HEK293 (cell line): Measurements from ENCODE around the gene MYEF2.

Experiments used
- CTCF ChIA-PET: fragments of 350-600 bp; formaldehyde crosslinking; extraction: SDS; loops from one replicate; lab custom pipeline; 2021; ENCODE audit warnings: antibody characterized with exemption; lab: Yijun Ruan, JAX
- POLR2A ChIA-PET: fragments of 300-600 bp; formaldehyde crosslinking; extraction: SDS; loops from one replicate; lab custom pipeline; 2020; ENCODE audit warnings: antibody characterized with exemption, inconsistent platforms; lab: Yijun Ruan, JAX
- H3K27ac ChIP-seq: fragments of 200-500 bp; sonication (Bioruptor generic); 2 replicates; pipeline ENCODE4 v1.5.1; 2014; ENCODE audit warnings: low read depth, low read length, control low read depth, inconsistent platforms; ENCODE audit errors: extremely low read depth
- H3K36me3 ChIP-seq, 2 experiments: fragments of 200-500 bp in 1 of 2; sonication (Bioruptor generic) in 1 of 2; 1 replicate in 1 of 2; 2 replicates in 1 of 2; pipeline ENCODE4 v1.5.1; 2014 to 2017; ENCODE audit warnings: inconsistent platforms in 2 of 2, low read length in 2 of 2; ENCODE audit not compliant: control insufficient read depth in 2 of 2, insufficient read depth in 1 of 2
- H3K4me1 ChIP-seq: fragments of 200-500 bp; sonication (Bioruptor generic); 2 replicates; pipeline ENCODE4 v1.5.1; 2014; ENCODE audit warnings: mild to moderate bottlenecking, low read length, inconsistent platforms; ENCODE audit not compliant: control insufficient read depth, insufficient read depth
- H3K4me3 ChIP-seq: 2 replicates; pipeline ENCODE4 v1.5.1; 2011; ENCODE audit warnings: low read depth, mild to moderate bottlenecking, control low read depth, low read length, moderate library complexity
- H3K9me3 ChIP-seq: fragments of 200-500 bp; sonication (Bioruptor generic); 2 replicates; pipeline ENCODE4 v1.5.1; 2014; ENCODE audit warnings: low read depth, low read length, inconsistent platforms; ENCODE audit not compliant: control insufficient read depth, insufficient read depth
- BCL11A ChIP-seq: fragments of 450-650 bp; formaldehyde crosslinking; IDR thresholded peaks from 2 replicates; pipeline ENCODE4 v1.5.1; 2016; ENCODE audit warnings: low read depth, missing biosample characterization, missing genetic modification characterization
- GLIS1 ChIP-seq: fragments of 450-650 bp; formaldehyde crosslinking; IDR thresholded peaks from 2 replicates; pipeline ENCODE4 v1.5.1; 2016; ENCODE audit warnings: missing biosample characterization, missing genetic modification characterization
- GLIS2 ChIP-seq: fragments of 450-650 bp; formaldehyde crosslinking; IDR thresholded peaks from 2 replicates; pipeline ENCODE4 v1.5.1; 2016; ENCODE audit warnings: missing biosample characterization, missing genetic modification characterization
- PRDM10 ChIP-seq: fragments of 450-650 bp; formaldehyde crosslinking; IDR thresholded peaks from 2 replicates; pipeline ENCODE4 v1.5.1; 2016; ENCODE audit warnings: missing biosample characterization, missing genetic modification characterization
- SCRT1 ChIP-seq: fragments of 450-650 bp; formaldehyde crosslinking; IDR thresholded peaks from 2 replicates; pipeline ENCODE4 v1.5.1; 2016; ENCODE audit warnings: missing biosample characterization, missing genetic modification characterization, borderline replicate concordance
- ZBTB1 ChIP-seq: fragments of 450-650 bp; formaldehyde crosslinking; IDR thresholded peaks from 2 replicates; pipeline ENCODE4 v1.5.1; 2016; ENCODE audit warnings: missing biosample characterization, missing genetic modification characterization
- ZBTB48 ChIP-seq: fragments of 450-650 bp; formaldehyde crosslinking; IDR thresholded peaks from 2 replicates; pipeline ENCODE4 v1.5.1; 2016; ENCODE audit warnings: missing biosample characterization, missing genetic modification characterization
- ZFP3 ChIP-seq: fragments of 450-650 bp; formaldehyde crosslinking; IDR thresholded peaks from 2 replicates; pipeline ENCODE4 v1.5.1; 2016; ENCODE audit warnings: low read depth, missing biosample characterization, missing genetic modification characterization
- ZFP69B ChIP-seq: fragments of 450-650 bp; formaldehyde crosslinking; IDR thresholded peaks from 2 replicates; pipeline ENCODE4 v1.5.1; 2016; ENCODE audit warnings: missing biosample characterization, missing genetic modification characterization
- ZNF280C ChIP-seq: fragments of 450-650 bp; formaldehyde crosslinking; IDR thresholded peaks from 2 replicates; pipeline ENCODE4 v1.5.1; 2016; ENCODE audit warnings: missing biosample characterization, missing genetic modification characterization
- ZNF398 ChIP-seq: fragments of 450-650 bp; formaldehyde crosslinking; IDR thresholded peaks from 2 replicates; pipeline ENCODE4 v1.5.1; 2017; ENCODE audit warnings: missing biosample characterization, missing genetic modification characterization
- ZNF426 ChIP-seq: fragments of 450-650 bp; formaldehyde crosslinking; IDR thresholded peaks from 2 replicates; pipeline ENCODE4 v1.5.1; 2017; ENCODE audit warnings: missing biosample characterization, missing genetic modification characterization, mild to moderate bottlenecking, inconsistent platforms, moderate library complexity
- ZNF449 ChIP-seq: fragments of 450-650 bp; formaldehyde crosslinking; IDR thresholded peaks from 2 replicates; pipeline ENCODE4 v1.5.1; 2017; ENCODE audit warnings: missing biosample characterization, mild to moderate bottlenecking, missing genetic modification characterization, moderate library complexity
- ZNF510 ChIP-seq: fragments of 450-650 bp; formaldehyde crosslinking; IDR thresholded peaks from 2 replicates; pipeline ENCODE4 v1.5.1; 2018; ENCODE audit warnings: mild to moderate bottlenecking, missing genetic modification characterization, missing biosample characterization; ENCODE audit not compliant: insufficient replicate concordance
- ZNF549 ChIP-seq: fragments of 450-650 bp; IDR thresholded peaks from 2 replicates; pipeline ENCODE4 v1.5.1; 2018; ENCODE audit warnings: missing biosample characterization, missing genetic modification characterization, mild to moderate bottlenecking, inconsistent platforms, moderate library complexity
- ZNF555 ChIP-seq: fragments of 450-650 bp; formaldehyde crosslinking; conservative IDR thresholded peaks from 2 replicates; pipeline ENCODE4 v1.5.1; 2017; ENCODE audit warnings: missing biosample characterization, mild to moderate bottlenecking, missing genetic modification characterization, inconsistent platforms
- ZNF585B ChIP-seq: fragments of 450-650 bp; formaldehyde crosslinking; IDR thresholded peaks from 2 replicates; pipeline ENCODE4 v1.5.1; 2016; ENCODE audit warnings: missing biosample characterization, missing genetic modification characterization
- ZNF623 ChIP-seq: fragments of 450-650 bp; formaldehyde crosslinking; IDR thresholded peaks from 2 replicates; pipeline ENCODE4 v1.5.1; 2016; ENCODE audit warnings: missing biosample characterization, missing genetic modification characterization
- TF ChIP-seq, protein P1 (sequence below): IDR thresholded peaks from 2 replicates; pipeline ENCODE4 v1.6.1; 2011; ENCODE audit warnings: mild to moderate bottlenecking, low read depth, low read length, borderline replicate concordance

The MYEF2 gene

GRCh38 chr15:48170981-48171380 lies 7.1 kb downstream of the MYEF2 start:
- CTCF ChIA-PET, result no interaction called here
- no peak for TF ChIP-seq ZNF449 (tag by site-specific recombination)
- no peak for TF ChIP-seq ZBTB48 (tag by site-specific recombination)
- TF ChIP-seq BCL11A (tag by site-specific recombination), result no peak
- TF ChIP-seq ZNF585B (tag by site-specific recombination), result no peak
- TF ChIP-seq ZFP3 (tag by site-specific recombination), result no peak
- no peak for TF ChIP-seq ZFP69B (tag by site-specific recombination)
- TF ChIP-seq GLIS2 (tag by site-specific recombination), result no peak
- TF ChIP-seq SCRT1, result no peak
- TF ChIP-seq PRDM10 (tag by site-specific recombination), result no peak
- TF ChIP-seq ZNF280C, result no peak
- TF ChIP-seq ZNF398, result no peak
- TF ChIP-seq ZNF510 (tag by site-specific recombination), result no peak
- TF ChIP-seq ZNF555 (tag by site-specific recombination), result no peak
- TF ChIP-seq GLIS1 (tag by site-specific recombination), result no peak
- TF ChIP-seq, protein P1, sequence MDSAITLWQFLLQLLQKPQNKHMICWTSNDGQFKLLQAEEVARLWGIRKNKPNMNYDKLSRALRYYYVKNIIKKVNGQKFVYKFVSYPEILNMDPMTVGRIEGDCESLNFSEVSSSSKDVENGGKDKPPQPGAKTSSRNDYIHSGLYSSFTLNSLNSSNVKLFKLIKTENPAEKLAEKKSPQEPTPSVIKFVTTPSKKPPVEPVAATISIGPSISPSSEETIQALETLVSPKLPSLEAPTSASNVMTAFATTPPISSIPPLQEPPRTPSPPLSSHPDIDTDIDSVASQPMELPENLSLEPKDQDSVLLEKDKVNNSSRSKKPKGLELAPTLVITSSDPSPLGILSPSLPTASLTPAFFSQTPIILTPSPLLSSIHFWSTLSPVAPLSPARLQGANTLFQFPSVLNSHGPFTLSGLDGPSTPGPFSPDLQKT, result no peak
- TF ChIP-seq ZNF549 (tag by site-specific recombination), result no peak
- TF ChIP-seq ZNF623, result no peak
- TF ChIP-seq ZNF426, result no peak
- TF ChIP-seq ZBTB1 (tag by site-specific recombination), result no peak
- Histone ChIP-seq H3K9me3 (no peaks in the 10 kb centered on the region; the same call in 1 of the 2 replicates), H3K27ac (no peak overlapping the region), H3K36me3 (peaks cover 0 to 17% of the 10 kb centered on the region in 2 experiments; a peak in 2 of 3 replicates), H3K4me3 (no peak overlapping the region), H3K4me1 (no peaks in the 10 kb centered on the region)
- POLR2A ChIA-PET, result no interaction called here
